ENCODE measurements around the gene MYO10. TPM values are rescaled to one million over a fixed set of nuclear protein-coding genes. Genes with fewer than 3 reads are reported as not detected.

MYO10 gene
- total and polyA plus RNA-seq, 2 of the 8 experiments (the other 6 are each of a cell fraction or from before 2014, with no cell fraction given) = 21.5 to 107 TPM

- TF ChIP-seq CEBPB (IDR thresholded peaks at IDR 0.05; ENCODE audit: low read depth, low read length) (no peak), SIRT6 (IDR thresholded peaks at IDR 0.05; ENCODE audit: low read length) (no peak), CHD2 (IDR thresholded peaks at IDR 0.05; ENCODE audit: low read length) (no peak), EZH2 (IDR thresholded peaks at IDR 0.05; ENCODE audit: low read depth, low read length, severe bottlenecking) (no peak)
These were observed 264.9 kb downstream of the MYO10 start (continued) for GRCh38 chr5:16671208-16671607.
